Mesodermal cell (in vitro differentiated cells): ENCODE measurements around the gene FAM200A. TPM values are rescaled to one million over a fixed set of nuclear protein-coding genes. Genes with fewer than 3 reads are reported as not detected.
"Not testable (repeated sequence)": the region's sequence is repeated elsewhere in the genome, so short reads cannot be mapped to it uniquely, and the experiment has no call there.

Experiments
- H3K27ac ChIP-seq: 2 replicates; pipeline ENCODE4 v1.7.0; 2013; ENCODE audit warnings: mild to moderate bottlenecking, low read depth, low read length, moderate library complexity; ENCODE audit not compliant: severe bottlenecking
- H3K36me3 ChIP-seq: 2 replicates; pipeline ENCODE4 v1.7.1; 2013; ENCODE audit warnings: mild to moderate bottlenecking, low read length, moderate library complexity; ENCODE audit not compliant: control insufficient read depth, insufficient read depth
- H3K4me1 ChIP-seq: one replicate; pipeline ENCODE4 v1.7.1; 2013; ENCODE audit warnings: mild to moderate bottlenecking, low read length; ENCODE audit not compliant: insufficient read depth, control insufficient read depth, poor library complexity, severe bottlenecking
- H3K4me3 ChIP-seq: 2 replicates; pipeline ENCODE4 v1.7.0; 2013; ENCODE audit warnings: low read length, control low read depth, mild to moderate bottlenecking; ENCODE audit not compliant: insufficient read depth, poor library complexity, severe bottlenecking; ENCODE audit errors: extremely low read depth
- H3K9me3 ChIP-seq: 2 replicates; pipeline ENCODE4 v1.7.1; 2013; ENCODE audit warnings: mild to moderate bottlenecking, low read length, moderate library complexity; ENCODE audit not compliant: control insufficient read depth
- WGBS, 2 experiments: methylation state at CpG; one replicate each; pipeline ENCODE4 v1.1.5; 2013; ENCODE audit warnings: missing lambda C conversion rate in 2 of 2; ENCODE audit not compliant: insufficient coverage in 2 of 2; 5-methylcytosine and 5-hydroxymethylcytosine counted together
- polyA plus RNA-seq, 2 experiments: library from polyadenylated mRNA; stranded (reverse); fragments of 50-300 nt; gene quantifications; one replicate each; pipeline ENCODE4 v1.2.3, GENCODE V29; 2013

The FAM200A gene
- polyA plus RNA-seq (2013, experiment 1 of 2), result 9.9 TPM
- 11.7 TPM for polyA plus RNA-seq (2013, experiment 2 of 2)

- no peak within 1 kb of the TSS for H3K27ac ChIP-seq
- peaks cover 51% of the 10 kb centered on the region for H3K36me3 ChIP-seq
- 1 to 2% methylated on average over 19 to 28 of the region's 37 CpGs for WGBS, 2 experiments
Measured at GRCh38 chr7:99551767-99552463, at the start of gene FAM200A. FAM200A (minus strand) TSS chr7:99552114; CDS start chr7:99548407, 3,707 bp downstream.

GRCh38 chr7:99599836-99600235 is 47.9 kb upstream of the FAM200A start:
- 80 to 95% methylated on average over 1 to 4 of the region's 4 CpGs for WGBS, 2 experiments
- H3K27ac ChIP-seq, result no peak overlapping the region
- H3K9me3 ChIP-seq, result no peaks in the 10 kb centered on the region
- no peaks in the 10 kb centered on the region for H3K4me1 ChIP-seq
- H3K4me3 ChIP-seq, result no peak overlapping the region
- no peaks in the 10 kb centered on the region for H3K36me3 ChIP-seq

More at GRCh38 chr7:99551767-99552463, at the start of gene FAM200A:
- Histone ChIP-seq H3K9me3 (no peaks in the 10 kb centered on the region), H3K4me1 (peaks cover 4% of the 10 kb centered on the region), H3K4me3 (peak within 1 kb of the TSS; percentile 97)

DNA sequence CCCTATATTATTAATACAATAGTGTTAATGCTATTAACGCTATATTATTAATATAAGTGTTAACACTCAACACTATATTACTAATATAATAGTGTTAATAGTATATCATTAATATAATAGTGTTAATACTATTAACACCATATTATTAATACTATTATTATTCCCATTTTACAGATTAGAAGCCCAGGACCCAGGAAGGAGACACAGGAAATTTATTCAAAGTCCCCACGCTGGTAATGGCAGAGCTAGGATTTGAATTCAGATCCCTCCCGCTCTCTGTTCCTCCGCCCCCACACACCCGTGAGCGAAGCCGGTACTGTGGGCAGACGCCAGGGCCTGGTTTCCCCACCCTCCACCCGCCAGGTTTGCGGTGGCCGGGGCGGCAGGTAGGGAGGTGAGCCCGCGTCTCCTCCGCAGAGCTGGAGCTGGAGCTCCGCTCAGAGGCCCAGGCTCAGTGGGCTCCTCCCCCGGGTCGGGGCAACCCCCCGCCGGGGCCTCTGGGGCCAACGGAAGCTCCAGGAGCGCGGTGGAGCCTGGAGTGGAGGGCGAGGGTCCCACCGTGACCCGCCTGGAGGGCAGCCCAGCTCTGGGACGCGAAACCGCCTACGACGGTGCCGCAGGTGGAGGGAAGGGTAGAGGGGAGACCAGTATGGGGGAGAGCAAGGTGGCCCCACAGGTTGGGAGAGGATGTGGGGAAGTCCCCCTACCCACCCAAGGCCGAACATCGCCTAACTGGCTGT is 46.0 kb upstream of the FAM200A start, which contains the start of gene TMEM225B:
Gene TMEM225B (plus strand): TSS at position 506 of the 740 bp plus-strand sequence. CDS start 6,122 bp downstream, outside the sequence.
- Histone ChIP-seq H3K27ac (no peak within 1 kb of the TSS), H3K4me3 (no peak within 1 kb of the TSS), H3K36me3 (no peaks in the 10 kb centered on the region), H3K4me1 (no peaks in the 10 kb centered on the region), H3K9me3 (no peaks in the 10 kb centered on the region)
- 91% methylated on average over 12 to 18 of the region's 34 CpGs for WGBS, 2 experiments

GRCh38 chr7:99596408-99596955 is 44.6 kb upstream of the FAM200A start:
- Histone ChIP-seq H3K27ac (no peak overlapping the region), H3K4me1 (no peaks in the 10 kb centered on the region), H3K4me3 (no peak overlapping the region), H3K36me3 (no peaks in the 10 kb centered on the region), H3K9me3 (no peaks in the 10 kb centered on the region)
- no CpG with 5 or more reads among the region's 1 CpG for WGBS, 2 experiments

- no CpG with 5 or more reads among the region's 7 CpGs for WGBS, 2 experiments
- Histone ChIP-seq H3K36me3 (no peaks in the 10 kb centered on the region), H3K27ac (no peak overlapping the region), H3K4me3 (no peak overlapping the region), H3K4me1 (no peaks in the 10 kb centered on the region), H3K9me3 (no peaks in the 10 kb centered on the region)
Measured at GRCh38 chr7:99594948-99595745, 43.2 kb upstream of the FAM200A start.

GRCh38 chr7:99588868-99589267 is 37.0 kb upstream of the FAM200A start:
- Histone ChIP-seq H3K4me1 (no peaks in the 10 kb centered on the region), H3K9me3 (no peaks in the 10 kb centered on the region), H3K36me3 (no peaks in the 10 kb centered on the region), H3K4me3 (no peak overlapping the region), H3K27ac (no peak overlapping the region)
- WGBS, 2 experiments, result no CpG with 5 or more reads among the region's 3 CpGs

DNA sequence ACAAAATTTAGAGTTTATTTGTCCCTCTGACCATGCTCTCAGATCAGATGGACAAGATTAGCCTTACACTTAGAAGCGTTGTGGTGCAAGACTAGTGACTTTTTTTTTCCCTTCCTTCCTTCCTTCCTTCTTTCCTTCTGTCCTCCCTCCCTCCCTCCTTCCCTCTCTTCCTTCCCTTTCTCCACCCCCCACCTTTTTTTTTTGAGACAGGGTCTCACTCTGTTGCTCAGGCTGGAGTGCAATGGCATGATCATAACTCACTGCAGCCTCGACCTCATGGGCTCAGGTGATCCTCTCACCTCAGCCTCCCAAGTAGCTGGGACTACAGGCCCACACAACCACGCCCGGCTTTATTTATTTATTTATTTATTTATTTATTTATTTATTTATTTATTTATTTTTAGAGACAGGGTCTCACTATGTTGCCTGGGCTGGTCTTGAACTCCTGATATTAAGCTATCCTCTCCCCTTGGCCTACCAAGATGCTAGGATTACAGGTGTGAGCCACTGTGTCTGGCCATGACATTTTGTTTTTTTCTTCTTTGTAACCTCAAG is 28.9 kb upstream of the FAM200A start:
- peak overlapping the region; percentile 47 for H3K4me3 ChIP-seq
- 29 to 46% methylated on average over 2 of the region's 4 CpGs for WGBS, 2 experiments
- not testable (repeated sequence) for H3K36me3 ChIP-seq

GRCh38 chr7:99579956-99580777 is 28.3 kb upstream of the FAM200A start:
- 9 to 15% methylated on average over 43 to 54 of the region's 54 CpGs for WGBS, 2 experiments
- Histone ChIP-seq H3K4me3 (peak overlapping the region; percentile 47), H3K27ac (peak overlapping the region; percentile 48), H3K4me1 (no peaks in the 10 kb centered on the region), H3K36me3 (no peaks in the 10 kb centered on the region), H3K9me3 (no peaks in the 10 kb centered on the region)

More for the DNA sequence above, 28.9 kb upstream of the FAM200A start:
- not testable (repeated sequence) for H3K27ac ChIP-seq, H3K4me1 ChIP-seq, H3K9me3 ChIP-seq

DNA sequence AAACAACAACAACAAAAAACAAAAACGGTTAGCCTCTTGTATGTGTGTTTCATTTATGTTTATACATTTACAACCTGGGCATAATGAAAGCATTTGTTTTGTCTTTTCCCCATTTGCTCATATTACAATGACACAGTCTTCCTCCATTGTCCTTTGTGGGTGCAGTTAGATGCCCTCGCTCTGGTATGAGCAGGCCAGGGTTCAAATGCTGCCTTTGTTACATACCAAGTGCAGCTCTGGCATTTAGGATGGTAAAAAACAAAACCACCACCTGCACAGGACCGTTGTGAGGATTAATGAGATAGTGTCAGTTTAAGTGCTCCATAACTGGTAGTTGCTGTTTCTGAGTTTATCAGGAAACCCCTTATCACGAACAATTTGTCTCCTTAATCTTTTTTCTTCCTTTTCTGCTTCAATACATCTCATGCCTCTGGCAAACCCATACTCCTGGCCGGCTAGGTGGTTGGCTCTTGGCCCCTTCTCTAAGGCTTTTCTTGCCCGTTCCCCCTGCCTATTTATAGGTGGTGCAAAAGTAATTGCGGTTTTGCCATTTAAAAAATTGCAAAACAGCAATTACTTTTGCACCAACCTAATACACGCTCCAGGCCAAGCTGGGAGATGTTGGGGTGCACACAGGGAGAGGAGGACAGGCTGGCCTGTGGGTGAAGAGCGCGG is 27.5 kb upstream of the FAM200A start:
- peaks cover 5% of the 10 kb centered on the region for H3K36me3 ChIP-seq
- H3K4me3 ChIP-seq, result no peak overlapping the region
- H3K9me3 ChIP-seq, result no peaks in the 10 kb centered on the region
- H3K27ac ChIP-seq, result no peak overlapping the region
- WGBS, 2 experiments, result 87 to 93% methylated on average over 3 of the region's 10 CpGs
- no peaks in the 10 kb centered on the region for H3K4me1 ChIP-seq
